HG03045 (cell line): ENCODE results near the gene PTPRN2.
"Not testable (repeated sequence)": the region's sequence is repeated elsewhere in the genome, so short reads cannot be mapped to it uniquely, and the experiment has no call there.

Experiments used
- ATAC-seq: cut with Tn5 transposase; IDR thresholded peaks from one replicate; pipeline ENCODE4 v1.9.1; 2021; ENCODE audit warnings: mild to moderate bottlenecking, moderate library complexity; ENCODE audit not compliant: unreplicated experiment

PTPRN2 gene

DNA sequence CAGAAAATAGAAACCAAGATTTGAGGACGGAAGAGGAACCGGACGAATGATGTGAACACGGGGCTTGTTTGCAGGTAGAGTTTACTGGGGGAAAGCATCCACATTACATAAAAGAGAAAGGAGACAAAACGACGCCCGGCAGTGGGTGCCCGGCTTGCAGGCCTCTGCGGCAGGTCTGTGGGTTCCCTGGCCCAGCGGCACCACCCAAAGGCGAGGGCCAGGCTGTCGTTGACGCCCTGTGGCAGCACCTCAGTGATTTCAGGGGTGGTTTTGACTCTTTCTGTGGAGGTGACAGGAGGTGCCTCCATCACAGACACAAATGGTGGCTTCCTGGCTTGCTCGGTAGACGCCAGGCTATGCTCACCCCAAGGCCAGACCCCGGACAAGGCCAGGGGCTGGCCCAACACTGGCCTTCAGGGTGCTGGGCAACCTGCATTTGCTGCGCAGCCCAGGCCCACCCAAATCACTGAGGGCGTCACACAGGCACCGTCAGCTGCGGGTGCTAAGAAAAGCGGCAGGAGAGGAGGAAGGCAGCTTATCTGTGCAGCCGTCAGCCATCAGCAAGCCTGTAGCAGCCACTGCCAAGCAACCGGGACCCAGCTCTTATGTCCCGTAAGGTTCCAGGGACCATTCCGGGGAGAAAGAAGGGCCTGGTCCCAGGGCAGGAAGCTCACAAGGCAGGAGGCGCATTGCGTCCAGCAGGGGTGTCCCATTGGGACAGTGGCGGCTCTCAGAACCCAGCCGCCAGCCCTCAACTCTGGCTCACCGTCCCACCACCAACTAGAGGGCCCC lies 230.3 kb downstream of the PTPRN2 start:
- no peak for ATAC-seq

- ATAC-seq: no peak
These were observed 231.2 kb downstream of the PTPRN2 start for GRCh38 chr7:158356454-158356853.

GRCh38 chr7:158355456-158356065 lies 232.1 kb downstream of the PTPRN2 start:
- ATAC-seq: no peak

DNA sequence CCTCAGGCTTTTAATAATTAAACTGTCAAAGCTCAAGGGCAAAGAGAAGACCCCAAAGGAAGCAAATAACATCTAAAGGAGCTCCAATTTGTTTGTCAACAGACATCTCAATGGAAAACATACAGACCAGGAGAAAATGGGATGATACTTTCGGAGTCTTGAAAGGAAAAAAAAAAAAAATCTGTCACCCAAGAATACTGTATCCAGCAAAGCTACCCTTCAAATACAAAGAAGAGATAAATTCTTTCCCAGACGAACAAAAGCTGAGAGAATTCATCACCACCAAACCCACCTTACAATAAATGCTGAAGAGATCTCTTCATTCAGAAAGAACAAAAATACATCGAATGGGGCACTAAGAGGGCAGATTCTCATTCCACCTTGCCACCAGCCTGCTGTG lies 232.8 kb downstream of the PTPRN2 start:
- ATAC-seq: no peak

DNA sequence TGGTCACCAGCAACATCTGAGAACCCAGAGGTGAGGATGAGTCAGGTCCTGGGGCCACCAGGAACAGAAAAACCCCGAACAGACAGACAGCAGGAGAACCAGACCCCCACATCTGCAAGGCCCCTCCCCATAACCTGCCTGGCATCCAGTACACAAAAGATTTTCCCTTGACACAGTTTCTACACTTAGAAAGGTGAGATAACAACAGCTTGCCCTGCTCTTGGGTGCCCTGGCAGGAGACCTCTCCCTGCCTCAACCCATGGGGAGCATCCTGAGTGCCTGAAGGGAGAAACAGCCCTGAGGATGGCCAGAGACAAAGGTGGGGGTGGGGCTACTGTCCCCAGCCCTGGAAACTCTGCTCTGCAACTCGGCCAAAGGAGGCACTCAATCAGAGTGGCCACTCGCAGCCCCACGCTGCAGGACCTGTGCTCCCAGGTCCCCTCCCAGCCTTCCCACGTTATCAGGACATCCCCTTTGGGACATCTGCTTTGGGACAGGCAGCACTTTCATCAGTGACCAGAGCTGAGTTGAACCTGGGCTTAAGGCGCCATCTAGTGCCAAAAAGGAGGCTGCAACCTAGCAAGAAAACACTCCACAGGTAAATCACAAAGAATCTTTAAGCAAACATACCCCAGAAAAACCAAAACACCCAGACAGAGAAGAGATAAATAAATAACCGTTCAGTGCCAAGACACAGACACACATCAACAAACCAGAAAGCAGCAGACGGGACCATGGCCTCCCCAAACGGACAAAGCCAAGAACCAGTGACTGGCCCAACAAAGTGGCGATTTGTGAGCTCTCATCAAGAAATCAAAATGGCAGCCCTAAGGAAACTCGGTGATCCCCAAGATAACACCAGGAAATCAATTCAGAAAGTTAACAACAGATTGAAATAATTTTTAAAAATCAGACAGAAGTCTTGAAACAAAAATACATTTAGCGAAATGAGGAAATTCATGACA lies 233.7 kb downstream of the PTPRN2 start:
- no peak for ATAC-seq

DNA sequence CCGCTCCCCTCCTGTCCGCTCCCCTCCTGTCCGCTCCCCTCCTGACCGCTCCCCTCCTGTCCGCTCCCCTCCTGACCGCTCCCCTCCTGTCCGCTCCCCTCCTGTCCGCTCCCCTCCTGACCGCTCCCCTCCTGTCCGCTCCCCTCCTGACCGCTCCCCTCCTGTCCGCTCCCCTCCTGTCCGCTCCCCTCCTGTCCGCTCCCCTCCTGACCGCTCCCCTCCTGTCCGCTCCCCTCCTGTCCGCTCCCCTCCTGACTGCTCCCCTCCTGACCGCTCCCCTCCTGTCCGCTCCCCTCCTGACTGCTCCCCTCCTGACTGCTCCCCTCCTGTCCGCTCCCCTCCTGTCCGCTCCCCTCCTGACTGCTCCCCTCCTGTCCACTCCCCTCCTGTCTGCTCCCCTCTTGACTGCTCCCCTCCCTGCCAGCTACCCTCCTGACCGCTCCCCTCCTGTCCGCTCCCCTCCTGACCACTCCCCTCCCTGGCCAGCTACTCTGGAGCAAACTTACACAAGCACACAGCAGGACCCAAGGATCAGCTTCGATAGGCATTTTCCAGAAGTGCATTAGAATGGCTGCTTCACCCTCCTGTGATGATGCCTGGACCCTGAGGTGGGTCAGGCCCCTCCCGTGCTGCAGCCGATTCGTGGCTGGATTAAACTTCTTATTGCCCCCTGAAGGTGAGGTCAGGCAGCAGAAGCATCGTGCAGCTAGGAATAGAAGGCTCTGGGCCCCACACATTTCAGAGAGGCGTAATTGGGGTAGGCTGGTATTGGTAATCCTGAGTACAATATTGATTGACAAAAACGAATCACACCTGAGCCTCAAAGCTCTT lies 235.5 kb downstream of the PTPRN2 start:
- ATAC-seq: not testable (repeated sequence)

- ATAC-seq: no peak
These were observed 236.1 kb downstream of the PTPRN2 start for GRCh38 chr7:158351481-158351880.

GRCh38 chr7:158351051-158351450 lies 236.6 kb downstream of the PTPRN2 start:
- no peak for ATAC-seq

- no peak for ATAC-seq
These were observed 237.3 kb downstream of the PTPRN2 start for GRCh38 chr7:158350166-158350900.

DNA sequence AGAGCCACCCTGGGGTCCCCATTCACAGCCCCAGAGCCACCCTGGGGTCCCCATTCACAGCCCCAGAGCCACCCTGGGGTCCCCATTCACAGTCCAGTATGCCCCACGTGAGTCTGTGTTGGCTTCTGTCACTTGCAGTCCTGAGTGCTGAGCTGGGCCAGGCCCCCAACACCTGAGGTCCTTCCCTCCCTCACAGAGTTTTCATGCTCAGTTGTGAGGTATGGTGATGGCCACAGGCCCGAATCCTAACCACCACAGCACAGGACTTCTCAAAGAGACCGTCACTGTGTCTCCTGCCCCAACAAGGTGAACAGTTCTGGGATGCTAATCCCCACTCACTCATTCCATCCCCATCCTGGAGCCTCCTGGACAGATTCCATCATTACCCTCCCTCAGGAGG lies 239.2 kb downstream of the PTPRN2 start:
- ATAC-seq: no peak

DNA sequence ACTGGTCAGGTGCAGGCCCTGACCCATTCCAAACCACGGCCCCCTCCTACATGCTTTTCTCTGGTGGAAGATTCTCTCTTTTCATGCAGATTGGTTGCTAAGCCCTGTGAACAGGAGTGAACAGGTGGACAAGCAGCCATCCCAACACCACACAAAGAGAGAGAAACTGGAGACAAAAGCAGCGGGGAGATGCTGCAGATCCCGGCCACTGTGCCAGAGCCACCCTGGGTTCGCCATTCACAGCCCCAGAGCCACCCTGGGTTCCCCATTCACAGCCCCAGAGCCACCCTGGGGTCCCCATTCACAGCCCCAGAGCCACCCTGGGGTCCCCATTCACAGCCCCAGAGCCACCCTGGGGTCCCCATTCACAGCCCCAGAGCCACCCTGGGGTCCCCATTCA lies 239.6 kb downstream of the PTPRN2 start:
- ATAC-seq: not testable (repeated sequence)

DNA sequence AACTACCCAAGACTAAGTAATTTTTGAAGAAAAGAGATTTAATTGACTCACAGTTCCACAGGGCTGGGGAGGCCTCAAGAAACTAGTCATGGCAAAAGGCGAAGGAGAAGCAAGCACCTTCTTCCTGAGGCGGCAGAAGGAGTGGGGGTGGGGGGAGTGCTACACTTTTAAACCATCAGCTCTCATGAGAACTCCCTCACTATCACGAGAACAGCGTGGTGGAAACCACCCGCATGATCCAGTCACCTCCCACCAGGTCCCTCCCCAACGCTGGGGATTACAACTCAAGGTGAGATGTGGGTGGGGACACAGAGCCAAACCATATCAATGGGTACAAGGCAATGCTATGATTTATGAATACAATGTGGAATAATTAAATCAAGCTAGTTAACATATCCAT lies 241.9 kb downstream of the PTPRN2 start:
- ATAC-seq: no peak

GRCh38 chr7:158344706-158345300 lies 242.8 kb downstream of the PTPRN2 start:
- ATAC-seq: no peak

GRCh38 chr7:158343936-158344455 lies 243.6 kb downstream of the PTPRN2 start:
- no peak for ATAC-seq

DNA sequence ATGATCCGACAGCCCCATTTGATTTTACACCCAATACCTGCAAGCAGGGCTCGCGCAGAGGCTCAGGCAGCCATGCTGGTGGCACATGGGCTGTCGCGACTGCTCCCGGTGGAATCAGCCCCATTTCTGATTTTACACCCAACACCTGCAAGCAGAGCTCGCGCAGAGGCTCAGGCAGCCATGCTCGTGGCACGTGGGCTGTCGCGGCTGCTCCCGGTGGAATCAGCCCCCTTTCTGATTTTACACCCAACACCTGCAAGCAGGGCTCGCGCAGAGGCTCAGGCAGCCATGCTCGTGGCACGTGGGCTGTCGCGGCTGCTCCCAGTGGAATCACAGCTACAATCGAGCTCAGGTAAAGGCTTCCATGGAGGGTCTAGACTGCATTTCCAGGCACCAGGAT lies 244.1 kb downstream of the PTPRN2 start:
- ATAC-seq: no peak

- not testable (repeated sequence) for ATAC-seq
These were observed 246.5 kb downstream of the PTPRN2 start for GRCh38 chr7:158341097-158341496.

DNA sequence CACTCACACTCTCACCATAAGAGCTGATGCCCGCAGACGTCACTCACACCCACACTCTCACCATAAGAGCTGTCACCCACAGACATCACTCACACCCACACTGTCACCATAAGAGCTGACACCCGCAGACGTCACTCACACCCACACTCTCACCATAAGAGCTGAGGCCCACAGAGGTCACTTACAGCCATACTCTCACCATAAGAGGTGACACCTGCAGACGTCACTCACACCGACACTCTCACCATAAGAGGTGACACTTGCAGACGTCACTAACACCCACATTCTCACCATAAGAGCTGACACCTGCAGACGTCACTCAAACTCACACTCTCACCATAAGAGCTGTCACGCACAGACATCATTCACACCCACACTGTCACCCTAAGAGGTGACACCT lies 250.7 kb downstream of the PTPRN2 start:
- not testable (repeated sequence) for ATAC-seq

GRCh38 chr7:158332516-158332915 lies 255.1 kb downstream of the PTPRN2 start:
- not testable (repeated sequence) for ATAC-seq

DNA sequence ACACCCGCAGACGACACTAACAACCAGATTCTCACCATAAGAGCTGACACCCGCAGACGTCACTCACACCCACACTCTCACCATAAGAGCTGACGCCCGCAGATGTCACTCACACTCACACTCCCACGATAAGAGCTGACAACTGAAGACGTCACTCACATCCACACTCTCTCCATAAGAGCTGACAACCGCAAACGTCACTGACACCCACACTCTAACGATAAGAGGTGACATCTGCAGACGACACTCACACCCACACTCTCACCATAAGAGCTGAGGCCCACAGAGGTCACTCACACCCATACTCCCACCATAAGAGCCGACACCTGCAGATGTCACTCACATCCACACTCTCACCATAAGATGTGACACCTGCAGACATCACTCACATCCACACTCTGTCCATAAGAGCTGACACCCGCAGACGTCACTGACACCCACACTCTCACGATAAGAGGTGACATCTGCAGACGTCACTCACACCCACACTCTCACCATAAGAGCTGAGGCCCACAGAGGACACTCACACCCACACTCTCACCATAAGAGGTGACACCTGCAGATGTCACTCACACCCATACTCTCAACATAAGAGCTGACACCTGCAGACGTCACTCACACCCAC lies 255.7 kb downstream of the PTPRN2 start:
- ATAC-seq: not testable (repeated sequence)
